Measurements from ENCODE around the gene GOLGA7B.

Gene GOLGA7B

DNA sequence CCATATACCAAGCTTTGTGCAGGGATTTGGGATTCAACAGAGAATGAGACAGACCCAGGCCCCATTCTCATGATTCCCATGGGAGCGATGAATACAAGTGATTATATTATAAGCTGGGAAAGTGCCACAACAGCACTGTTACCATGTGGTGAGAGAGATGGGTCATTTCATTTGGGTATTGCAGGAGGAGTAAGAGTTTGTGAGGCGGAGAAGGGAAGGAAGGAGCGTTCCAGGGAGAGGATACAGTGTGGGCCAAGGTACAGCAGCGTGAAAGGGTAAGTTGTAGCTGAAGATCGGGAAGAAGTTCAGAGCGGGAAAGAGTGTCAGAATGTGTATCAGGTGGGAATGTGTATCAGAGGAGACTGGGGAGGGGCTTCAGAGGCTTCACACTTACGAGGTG is 38.5 kb downstream of the GOLGA7B start:
- in situ Hi-C loops (cut with MboI; ENCODE audit: low pct_unique_long_range_greater_than_20kb, low sequenced_read_pairs) = no loop called here
- no peak for DNase-seq

DNA sequence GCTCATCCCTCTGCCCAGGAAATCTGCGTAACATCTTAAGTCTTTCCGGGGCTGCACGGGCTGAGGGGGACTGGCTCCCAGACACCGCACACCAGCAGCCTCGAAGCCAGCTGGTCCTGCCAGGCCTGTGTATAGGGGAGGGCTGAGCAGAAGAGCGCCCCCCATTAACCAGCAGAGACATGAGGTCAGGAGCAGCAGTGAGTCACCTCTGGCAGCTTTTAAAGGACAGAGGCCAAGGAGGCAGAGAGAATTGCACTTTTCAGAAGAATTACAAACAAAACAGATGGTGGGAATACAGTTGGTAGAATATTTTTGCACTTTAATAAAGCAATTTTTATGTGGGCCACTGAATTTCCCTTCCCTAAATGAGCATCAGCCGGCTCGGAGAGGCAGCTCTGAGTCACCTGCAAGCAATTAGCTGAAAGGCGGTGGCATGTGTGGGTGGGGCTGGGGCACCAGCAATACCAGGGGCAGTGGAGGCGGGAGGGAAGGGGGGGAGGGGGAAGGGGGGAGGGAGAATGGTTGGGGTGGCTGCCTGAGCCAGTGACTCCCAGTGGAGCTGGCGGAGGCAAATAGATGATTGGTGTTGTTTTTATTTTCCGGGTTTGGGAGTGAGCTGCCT is 39.1 kb downstream of the GOLGA7B start:
- DNase-seq = no peak
- in situ Hi-C loops (cut with MboI; ENCODE audit: low pct_unique_long_range_greater_than_20kb, low sequenced_read_pairs) = no loop called here

- in situ Hi-C loops (cut with MboI; ENCODE audit: low pct_unique_long_range_greater_than_20kb, low sequenced_read_pairs) = no loop called here
- DNase-seq = no peak
Measured at GRCh38 chr10:97889461-97890265, 40.0 kb downstream of the GOLGA7B start.

GRCh38 chr10:97891497-97892167 is 42.0 kb downstream of the GOLGA7B start:
- DNase-seq = no peak
- in situ Hi-C loops (cut with MboI; ENCODE audit: low pct_unique_long_range_greater_than_20kb, low sequenced_read_pairs) = no loop called here

DNA sequence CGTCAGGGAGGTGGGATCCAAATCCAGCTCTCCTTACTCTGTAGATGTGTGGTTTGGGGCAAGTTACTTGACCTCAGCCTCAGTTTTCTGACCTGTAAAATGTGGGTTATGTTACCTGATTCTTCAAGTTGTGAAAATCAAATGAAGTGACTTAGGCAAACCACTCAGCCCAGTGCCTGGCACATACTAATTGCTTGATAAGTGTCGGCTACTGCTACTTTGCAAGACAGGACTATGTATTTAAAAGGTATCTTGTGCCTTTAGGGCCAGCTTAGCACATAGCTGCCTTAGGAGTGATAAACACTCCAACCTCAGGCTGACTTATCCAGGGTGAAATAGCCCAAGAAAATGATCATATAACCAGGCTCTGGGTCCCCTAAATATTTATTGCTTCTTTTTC is 42.9 kb downstream of the GOLGA7B start:
- DNase-seq = no peak
- in situ Hi-C loops (cut with MboI; ENCODE audit: low pct_unique_long_range_greater_than_20kb, low sequenced_read_pairs) = no loop called here

- in situ Hi-C loops (cut with MboI; ENCODE audit: low pct_unique_long_range_greater_than_20kb, low sequenced_read_pairs) = no loop called here
- no peak for DNase-seq
Measured at GRCh38 chr10:97892939-97893338, 43.3 kb downstream of the GOLGA7B start.

- in situ Hi-C loops (cut with MboI; ENCODE audit: low pct_unique_long_range_greater_than_20kb, low sequenced_read_pairs) = no loop called here
- no peak for DNase-seq
Measured at GRCh38 chr10:97894092-97894491, 44.4 kb downstream of the GOLGA7B start.

DNA sequence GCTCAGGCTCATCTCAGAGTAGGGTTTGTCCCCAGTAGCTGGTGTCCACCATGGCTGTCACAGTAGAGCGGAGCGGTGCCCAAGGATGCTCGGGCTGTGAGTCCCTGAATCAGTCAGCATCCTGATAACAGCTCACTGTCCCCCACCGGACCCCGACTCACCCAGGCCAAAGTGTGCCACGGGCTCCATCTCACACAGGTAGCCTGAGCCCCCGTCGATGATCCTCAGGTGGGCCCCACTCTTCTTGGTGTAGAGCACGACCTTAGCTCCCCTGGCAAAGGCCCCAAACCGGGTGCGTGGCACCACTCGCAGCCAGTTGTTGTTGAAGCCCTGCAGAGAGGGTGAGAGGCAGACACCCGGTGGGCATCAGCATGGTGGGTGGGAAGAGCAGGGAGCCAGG is 45.4 kb downstream of the GOLGA7B start:
- in situ Hi-C loops (cut with MboI; ENCODE audit: low pct_unique_long_range_greater_than_20kb, low sequenced_read_pairs) = no loop called here
- no peak for DNase-seq

DNA sequence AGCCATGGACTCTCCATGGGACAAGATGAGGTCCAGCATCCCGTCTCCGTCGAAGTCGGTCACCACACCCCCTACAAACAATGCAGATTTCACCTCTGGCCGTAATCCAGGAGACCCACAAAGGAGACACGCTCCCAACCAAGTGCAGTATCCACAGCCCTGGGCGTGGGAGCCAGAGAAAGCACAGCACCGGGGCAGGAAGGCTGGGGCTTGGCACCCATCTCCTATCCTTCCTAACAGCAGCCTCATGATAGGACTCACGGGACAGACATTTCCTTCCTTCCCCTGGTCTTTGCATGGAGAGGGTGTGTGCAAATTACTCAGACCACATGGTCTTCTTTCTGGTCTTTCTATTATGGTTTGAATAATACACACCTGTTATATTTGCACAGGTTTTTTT is 46.3 kb downstream of the GOLGA7B start:
- DNase-seq = no peak
- in situ Hi-C loops (cut with MboI; ENCODE audit: low pct_unique_long_range_greater_than_20kb, low sequenced_read_pairs) = no loop called here

- in situ Hi-C loops (cut with MboI; ENCODE audit: low pct_unique_long_range_greater_than_20kb, low sequenced_read_pairs) = no loop called here
- no peak for DNase-seq
Measured at GRCh38 chr10:97896756-97897358, 47.2 kb downstream of the GOLGA7B start.

- in situ Hi-C loops (cut with MboI; ENCODE audit: low pct_unique_long_range_greater_than_20kb, low sequenced_read_pairs) = no loop called here
Measured at GRCh38 chr10:97898429-97898828, 48.8 kb downstream of the GOLGA7B start.

GRCh38 chr10:97901381-97901780 is 51.7 kb downstream of the GOLGA7B start:
- in situ Hi-C loops (cut with MboI; ENCODE audit: low pct_unique_long_range_greater_than_20kb, low sequenced_read_pairs) = no loop called here
- no peak for DNase-seq

More at GRCh38 chr10:97898429-97898828, 48.8 kb downstream of the GOLGA7B start:
- DNase-seq = no peak

DNA sequence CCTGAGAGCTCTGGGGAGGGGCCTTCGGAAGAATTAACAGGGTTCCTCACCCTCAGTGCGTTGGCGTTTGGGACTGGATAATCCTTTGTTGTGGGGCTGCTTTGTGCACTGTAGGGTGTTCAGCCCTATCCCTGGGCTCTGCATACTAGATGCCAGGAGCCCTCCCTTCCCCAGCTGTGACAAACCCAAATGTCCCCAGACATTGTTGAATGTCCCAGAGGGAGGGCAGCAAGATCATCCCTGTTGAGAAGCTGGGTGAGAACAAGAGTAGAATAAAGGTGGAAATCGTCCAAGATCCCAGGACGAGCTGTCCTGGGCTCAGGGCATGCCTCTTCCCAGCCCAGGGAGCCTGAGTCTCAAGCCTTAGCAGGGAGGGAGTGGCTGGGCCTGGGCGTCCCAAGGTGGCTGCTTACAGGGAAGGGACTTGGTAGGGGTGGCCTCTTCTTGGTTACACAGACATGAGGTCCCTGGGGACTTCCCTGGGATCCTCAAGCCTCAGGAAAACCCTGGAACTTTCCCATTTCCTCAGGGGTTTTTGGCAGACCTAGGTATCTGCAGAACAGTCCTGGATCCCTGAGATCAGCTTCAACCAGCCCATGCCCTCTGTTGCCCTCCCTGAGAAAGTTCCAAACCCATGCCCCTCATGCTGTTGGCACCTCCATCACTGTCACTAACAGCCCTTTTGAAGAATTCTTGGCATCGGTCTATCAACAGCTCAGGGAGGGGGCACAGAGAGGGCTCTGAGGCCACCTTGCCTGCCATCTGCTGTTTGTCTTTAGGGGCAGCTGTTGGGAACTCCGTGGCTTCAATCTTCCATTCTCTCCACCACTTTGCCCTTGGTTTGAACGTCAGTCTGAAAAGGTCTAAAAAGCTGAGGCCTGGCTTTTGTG is 53.7 kb downstream of the GOLGA7B start:
- no peak for DNase-seq
- in situ Hi-C loops (cut with MboI; ENCODE audit: low pct_unique_long_range_greater_than_20kb, low sequenced_read_pairs) = no loop called here

GRCh38 chr10:97904018-97904381 is 54.4 kb downstream of the GOLGA7B start:
- in situ Hi-C loops (cut with MboI; ENCODE audit: low pct_unique_long_range_greater_than_20kb, low sequenced_read_pairs) = no loop called here
- DNase-seq = no peak

- no peak for DNase-seq
- in situ Hi-C loops (cut with MboI; ENCODE audit: low pct_unique_long_range_greater_than_20kb, low sequenced_read_pairs) = no loop called here
Measured at GRCh38 chr10:97904576-97904975, 54.9 kb downstream of the GOLGA7B start.

- in situ Hi-C loops (cut with MboI; ENCODE audit: low pct_unique_long_range_greater_than_20kb, low sequenced_read_pairs) = no loop called here
- no peak for DNase-seq
Measured at GRCh38 chr10:97905276-97905675, 55.6 kb downstream of the GOLGA7B start.

- in situ Hi-C loops (cut with MboI; ENCODE audit: low pct_unique_long_range_greater_than_20kb, low sequenced_read_pairs) = no loop called here
- no peak for DNase-seq
Measured at GRCh38 chr10:97907211-97907610, 57.6 kb downstream of the GOLGA7B start.

- in situ Hi-C loops (cut with MboI; ENCODE audit: low pct_unique_long_range_greater_than_20kb, low sequenced_read_pairs) = no loop called here
- DNase-seq = no peak
Measured at GRCh38 chr10:97907830-97908229, 58.2 kb downstream of the GOLGA7B start.

DNA sequence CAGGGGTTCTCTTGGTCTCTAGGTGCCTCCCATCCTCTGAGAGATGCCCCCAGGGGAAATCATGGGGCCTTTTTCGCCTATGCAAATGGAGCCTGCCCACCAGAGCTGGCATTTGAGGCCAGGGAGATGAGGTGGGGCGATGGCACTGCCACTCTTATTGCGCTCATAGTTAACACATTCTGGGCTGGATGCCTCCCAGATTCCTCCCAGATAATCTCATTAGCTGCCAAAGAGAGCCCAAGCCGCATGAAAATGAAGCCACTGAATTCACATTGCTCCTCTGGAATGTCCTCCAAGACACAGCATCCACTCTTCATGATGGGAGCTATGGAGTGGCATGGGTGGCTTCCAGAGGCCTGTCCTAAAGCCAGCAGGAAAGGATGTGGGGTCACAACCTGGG is 61.0 kb downstream of the GOLGA7B start:
- in situ Hi-C loops (cut with MboI; ENCODE audit: low pct_unique_long_range_greater_than_20kb, low sequenced_read_pairs) = no loop called here
- no peak for DNase-seq
